Upper lobe of right lung (tissue), 1 donor: Measurements from ENCODE around the gene SLC19A1. TPM values are rescaled to one million over a fixed set of nuclear protein-coding genes. Genes with fewer than 3 reads are reported as not detected.

ENCODE experiments used
- ATAC-seq: fragments of 200-7000 bp; cut with Tn5 transposase; one replicate; pipeline ENCODE4 v1.9.1; 2020; ENCODE audit warnings: mild to moderate bottlenecking, moderate library complexity
- DNase-seq: peaks from one replicate; pipeline ENCODE4 v3.0.0-alpha.2; 2020
- H3K27ac ChIP-seq: fragments of 200-600 bp; one replicate; pipeline ENCODE4 v1.8.0; 2022
- H3K27me3 ChIP-seq: fragments of 200-600 bp; one replicate; pipeline ENCODE4 v1.8.0; 2022; ENCODE audit warnings: mild to moderate bottlenecking
- H3K36me3 ChIP-seq: fragments of 200-600 bp; one replicate; pipeline ENCODE4 v1.8.0; 2022
- H3K4me1 ChIP-seq: fragments of 200-600 bp; one replicate; pipeline ENCODE4 v1.8.0; 2022
- H3K4me3 ChIP-seq: fragments of 200-600 bp; one replicate; pipeline ENCODE4 v1.8.0; 2022; ENCODE audit warnings: mild to moderate bottlenecking
- H3K9me3 ChIP-seq: fragments of 200-600 bp; one replicate; pipeline ENCODE4 v1.8.0; 2022
- intact Hi-C: fragments of 100-400 bp; cut with DNase I; formaldehyde crosslinking; loops from one replicate; pipeline ENCODE4 v1.11.0; 2022
- total RNA-seq: library from RNA; stranded (reverse); fragmentation: NEBNext Ultra II Directional; extraction: Animal tissue kit (Norgen Biotek cat#: 25700); gene quantifications from one replicate; pipeline ENCODE4 v1.2.1, GENCODE V29; 2021
- TF ChIP-seq, protein P1 (sequence below): fragments of 200-600 bp; IDR thresholded peaks from one replicate; pipeline ENCODE4 v1.8.0; 2022; ENCODE audit warnings: antibody characterized with exemption
- donor health status: DM: no; HTN: yes; CAD: no; lungs with severe emphysema.

Gene SLC19A1
- total RNA-seq, 1 donor from 2014 or later, result 39.3 TPM

- Histone ChIP-seq H3K27me3 (no peaks in the 10 kb centered on the region), H3K36me3 (no peaks in the 10 kb centered on the region), H3K4me1 (peaks cover 7% of the 10 kb centered on the region), H3K27ac (no peak overlapping the region), H3K9me3 (no peaks in the 10 kb centered on the region), H3K4me3 (no peak overlapping the region)
- TF ChIP-seq, protein P1, sequence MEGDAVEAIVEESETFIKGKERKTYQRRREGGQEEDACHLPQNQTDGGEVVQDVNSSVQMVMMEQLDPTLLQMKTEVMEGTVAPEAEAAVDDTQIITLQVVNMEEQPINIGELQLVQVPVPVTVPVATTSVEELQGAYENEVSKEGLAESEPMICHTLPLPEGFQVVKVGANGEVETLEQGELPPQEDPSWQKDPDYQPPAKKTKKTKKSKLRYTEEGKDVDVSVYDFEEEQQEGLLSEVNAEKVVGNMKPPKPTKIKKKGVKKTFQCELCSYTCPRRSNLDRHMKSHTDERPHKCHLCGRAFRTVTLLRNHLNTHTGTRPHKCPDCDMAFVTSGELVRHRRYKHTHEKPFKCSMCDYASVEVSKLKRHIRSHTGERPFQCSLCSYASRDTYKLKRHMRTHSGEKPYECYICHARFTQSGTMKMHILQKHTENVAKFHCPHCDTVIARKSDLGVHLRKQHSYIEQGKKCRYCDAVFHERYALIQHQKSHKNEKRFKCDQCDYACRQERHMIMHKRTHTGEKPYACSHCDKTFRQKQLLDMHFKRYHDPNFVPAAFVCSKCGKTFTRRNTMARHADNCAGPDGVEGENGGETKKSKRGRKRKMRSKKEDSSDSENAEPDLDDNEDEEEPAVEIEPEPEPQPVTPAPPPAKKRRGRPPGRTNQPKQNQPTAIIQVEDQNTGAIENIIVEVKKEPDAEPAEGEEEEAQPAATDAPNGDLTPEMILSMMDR, result no peak
- DNase-seq (peak; percentile 63), ATAC-seq (no peak)
- intact Hi-C loops, result no loop called here
Measured at GRCh38 chr21:45543710-45544448, 1.6 kb upstream of the SLC19A1 start.

DNA sequence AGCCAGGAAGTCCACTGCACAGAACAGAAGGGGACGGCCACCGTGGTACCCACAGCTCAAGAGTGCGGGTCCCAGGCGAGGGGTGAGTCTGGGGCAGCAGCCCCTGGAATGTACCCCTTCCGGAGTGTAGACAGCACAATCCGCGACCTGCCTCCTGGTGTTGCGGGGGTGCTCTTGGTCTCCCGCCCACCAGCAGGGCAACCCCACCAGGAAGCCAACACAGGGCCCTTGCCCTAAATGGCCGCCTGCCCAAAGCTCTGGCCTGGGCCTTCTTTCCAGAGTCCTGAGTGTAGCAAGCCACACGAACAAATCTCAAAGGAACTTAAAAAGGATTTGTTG is 1.1 kb upstream of the SLC19A1 start:
- DNase-seq (no peak), ATAC-seq (no peak)
- H3K36me3 ChIP-seq, result no peaks in the 10 kb centered on the region
- no peak overlapping the region for H3K27ac ChIP-seq
- H3K27me3 ChIP-seq, result no peaks in the 10 kb centered on the region
- H3K4me3 ChIP-seq, result no peak overlapping the region
- peaks cover 7% of the 10 kb centered on the region for H3K4me1 ChIP-seq
- TF ChIP-seq, protein P1, result no peak
- no peaks in the 10 kb centered on the region for H3K9me3 ChIP-seq
- intact Hi-C loops, result no loop called here

DNA sequence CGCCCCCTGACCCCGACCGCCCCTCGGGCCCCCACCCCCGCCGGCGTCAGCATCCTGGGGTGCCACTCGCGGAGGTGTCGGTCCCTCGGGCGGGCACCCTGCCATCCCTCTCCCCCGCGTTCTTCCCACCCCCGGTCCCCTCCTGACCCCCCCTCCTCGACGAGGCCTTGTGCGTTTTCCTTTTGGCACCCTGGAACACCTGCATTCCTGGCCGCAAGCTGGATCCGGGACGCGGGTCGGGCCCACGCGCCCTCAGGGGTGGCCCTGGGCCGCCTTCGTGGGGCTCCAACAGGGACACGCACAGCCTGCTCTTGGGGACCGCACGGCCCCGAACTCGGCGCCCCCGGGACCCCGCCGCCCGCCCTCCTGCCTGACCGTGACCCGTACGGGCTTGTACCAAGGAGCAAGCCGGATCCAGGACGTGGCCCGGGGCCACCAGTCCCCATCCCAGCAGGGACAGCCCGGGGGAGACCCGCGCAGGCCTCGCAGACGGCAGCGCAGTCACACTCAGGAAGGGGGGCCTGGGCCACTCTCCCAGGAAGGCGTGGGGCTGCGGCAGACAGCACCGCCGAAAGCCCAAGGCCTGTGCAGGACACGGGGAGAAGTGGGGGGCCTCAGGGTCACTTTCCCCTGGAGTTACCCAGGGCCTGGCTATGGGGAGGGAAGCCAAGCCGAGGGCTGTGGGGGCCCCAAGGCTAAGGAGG is 579 bp upstream of the SLC19A1 start:
- H3K36me3 ChIP-seq, result no peaks in the 10 kb centered on the region
- intact Hi-C loops, result no loop called here
- H3K4me3 ChIP-seq, result peak overlapping the region; percentile 55
- TF ChIP-seq, protein P1, result no peak
- DNase-seq (peak; percentile 70), ATAC-seq (no peak)
- peak overlapping the region; percentile 55 for H3K27ac ChIP-seq
- no peaks in the 10 kb centered on the region for H3K27me3 ChIP-seq
- H3K4me1 ChIP-seq, result peaks cover 7% of the 10 kb centered on the region
- no peaks in the 10 kb centered on the region for H3K9me3 ChIP-seq

DNA sequence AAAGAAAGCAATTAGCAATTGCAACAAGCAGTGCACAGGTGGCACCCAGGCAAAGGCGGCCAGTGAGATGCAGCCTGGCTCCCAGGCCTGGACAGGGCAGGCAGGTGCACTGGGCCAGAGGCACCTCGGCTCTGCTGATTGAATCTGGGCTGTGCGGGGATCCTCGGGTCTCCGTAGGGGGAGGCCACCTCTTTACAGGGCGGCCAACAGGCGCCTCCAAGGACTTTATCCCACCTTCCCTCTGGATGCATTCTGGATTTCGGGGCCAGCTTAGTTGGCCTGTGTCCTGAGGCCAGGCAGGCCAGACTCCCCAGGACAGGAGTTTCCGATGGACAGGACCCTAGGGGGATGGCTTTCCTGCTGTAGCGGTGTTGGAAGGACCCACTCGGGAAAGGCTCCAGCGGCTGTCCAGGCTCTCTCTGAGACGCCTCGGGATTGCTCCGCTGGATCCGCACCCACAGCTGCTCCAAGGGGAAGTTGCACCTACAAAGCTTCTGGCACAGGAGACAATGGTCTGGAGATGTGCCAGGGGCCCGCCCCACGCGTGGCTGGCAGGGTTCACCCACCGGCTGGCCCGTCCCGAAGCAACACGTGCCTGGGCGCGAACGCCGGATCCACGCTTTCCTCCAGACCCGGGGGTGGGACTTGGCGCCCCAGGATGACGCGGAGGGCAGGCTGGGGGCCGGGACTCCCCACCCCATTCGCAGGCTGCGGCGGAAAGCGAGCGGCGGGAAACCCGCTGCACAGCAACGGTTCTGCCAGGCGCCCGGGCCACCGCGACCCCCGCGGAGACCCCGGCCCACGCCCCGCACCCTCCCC is 810 bp downstream of the SLC19A1 start:
- H3K9me3 ChIP-seq, result no peaks in the 10 kb centered on the region
- ATAC-seq (peak; percentile 75), DNase-seq (peak; percentile 90)
- H3K4me3 ChIP-seq, result peak overlapping the region; percentile 55
- intact Hi-C loops, result no loop called here
- H3K27me3 ChIP-seq, result no peaks in the 10 kb centered on the region
- peak overlapping the region; percentile 36 for H3K27ac ChIP-seq
- TF ChIP-seq, protein P1, result no peak
- peaks cover 7% of the 10 kb centered on the region for H3K4me1 ChIP-seq
- no peaks in the 10 kb centered on the region for H3K36me3 ChIP-seq

GRCh38 chr21:45540601-45540970 is 1.7 kb downstream of the SLC19A1 start:
- H3K4me1 ChIP-seq, result peaks cover 7% of the 10 kb centered on the region
- no peaks in the 10 kb centered on the region for H3K9me3 ChIP-seq
- no peaks in the 10 kb centered on the region for H3K27me3 ChIP-seq
- intact Hi-C loops, result no loop called here
- H3K4me3 ChIP-seq, result no peak overlapping the region
- H3K27ac ChIP-seq, result no peak overlapping the region
- TF ChIP-seq, protein P1, result no peak
- no peak for ATAC-seq
- no peaks in the 10 kb centered on the region for H3K36me3 ChIP-seq
- peak; percentile 54 for DNase-seq
